H1 (cell line): ENCODE measurements around the gene ZNF469. TPM values are rescaled to one million over a fixed set of nuclear protein-coding genes. Genes with fewer than 3 reads are reported as not detected.

Experiments
- CHD7 ChIP-seq: fragments of 300-600 bp; sonication (generic); IDR thresholded peaks from 2 replicates; pipeline ENCODE4 v1.7.1; 2012; ENCODE audit warnings: low read length, moderate library complexity, mild to moderate bottlenecking, inconsistent platforms; ENCODE audit not compliant: insufficient replicate concordance
- CREB1 ChIP-seq: IDR thresholded peaks from 2 replicates; pipeline ENCODE4 v1.6.1; 2012; ENCODE audit warnings: inconsistent platforms
- EP300 ChIP-seq, 2 experiments: IDR thresholded peaks; 1 replicate in 1 of 2; 2 replicates in 1 of 2; pipeline ENCODE4 v1.6.1; 2011 to 2012; ENCODE audit warnings: low read depth in 2 of 2, low read length in 2 of 2, mild to moderate bottlenecking in 2 of 2, borderline replicate concordance in 1 of 2, inconsistent platforms in 1 of 2, moderate library complexity in 1 of 2
- HDAC2 ChIP-seq, 2 experiments: fragments of 300-600 bp in 1 of 2; sonication (generic) in 1 of 2; IDR thresholded peaks; 2 replicates each; pipeline ENCODE4 v1.6.1; 2011 to 2012; ENCODE audit warnings: low read depth in 2 of 2, low read length in 2 of 2, mild to moderate bottlenecking in 2 of 2, moderate library complexity in 2 of 2, borderline replicate concordance in 1 of 2, inconsistent platforms in 1 of 2
- USF2 ChIP-seq: IDR thresholded peaks from 2 replicates; pipeline ENCODE4 v1.6.1; 2011; ENCODE audit warnings: low read length, improper control_type of control experiment
- YY1 ChIP-seq: IDR thresholded peaks from 2 replicates; pipeline ENCODE4 v1.6.1; 2011; ENCODE audit warnings: low read depth, mild to moderate bottlenecking, low read length
- polyA plus RNA-seq, 7 experiments: library from polyadenylated mRNA; depleted of rRNA in 3 of 7; stranded (reverse) in 5 of 7; unstranded in 2 of 7; fragments of >200 nt in 5 of 7; fragments of 200-250 nt in 2 of 7; gene quantifications; 1 replicate in 5 of 7; 2 replicates in 1 of 7; 4 replicates in 1 of 7; pipeline versions ENCODE4 v1.2.1 to v1.2.3, GENCODE V29; 2011 to 2013; ENCODE audit warnings: missing spikeins in 2 of 7, mixed read lengths in 2 of 7
- total RNA-seq: library from RNA; stranded (reverse); fragmentation: NEBNext Ultra II Directional; extraction: Animal tissue kit (Norgen Biotek cat#: 25700); gene quantifications from 2 replicates; pipeline ENCODE4 v1.2.1, GENCODE V29; 2021

Gene ZNF469
- total and polyA plus RNA-seq, 2 of the 8 experiments (the other 6 are each of a cell fraction or from before 2014, with no cell fraction given) = 0.30 to 1.8 TPM

GRCh38 chr16:88385831-88386815 lies 3.4 kb downstream of the ZNF469 start (continued):
- TF ChIP-seq EP300 (IDR thresholded peaks at IDR 0.05; ENCODE audit: borderline replicate concordance in 1 of 2, low read depth in 2 of 2, low read length in 2 of 2) (no peak), CHD7 (no peak), USF2 (no peak), CREB1 (no peak), HDAC2 (IDR thresholded peaks at IDR 0.05; ENCODE audit: borderline replicate concordance in 1 of 2, low read depth in 2 of 2, low read length in 2 of 2) (no peak), YY1 (no peak)
- TF ChIP-seq, all 59 proteins: peak for 0
